Activated T-cell treated with anti-CD3 and anti-CD28 coated beads for 24 hours (primary cell): ENCODE measurements around the gene ZNF583.

ENCODE experiments used
- DNase-seq: peaks from one replicate; pipeline ENCODE4 v3.0.0-alpha.2; 2020; ENCODE audit warnings: low read depth

ZNF583 gene

DNA sequence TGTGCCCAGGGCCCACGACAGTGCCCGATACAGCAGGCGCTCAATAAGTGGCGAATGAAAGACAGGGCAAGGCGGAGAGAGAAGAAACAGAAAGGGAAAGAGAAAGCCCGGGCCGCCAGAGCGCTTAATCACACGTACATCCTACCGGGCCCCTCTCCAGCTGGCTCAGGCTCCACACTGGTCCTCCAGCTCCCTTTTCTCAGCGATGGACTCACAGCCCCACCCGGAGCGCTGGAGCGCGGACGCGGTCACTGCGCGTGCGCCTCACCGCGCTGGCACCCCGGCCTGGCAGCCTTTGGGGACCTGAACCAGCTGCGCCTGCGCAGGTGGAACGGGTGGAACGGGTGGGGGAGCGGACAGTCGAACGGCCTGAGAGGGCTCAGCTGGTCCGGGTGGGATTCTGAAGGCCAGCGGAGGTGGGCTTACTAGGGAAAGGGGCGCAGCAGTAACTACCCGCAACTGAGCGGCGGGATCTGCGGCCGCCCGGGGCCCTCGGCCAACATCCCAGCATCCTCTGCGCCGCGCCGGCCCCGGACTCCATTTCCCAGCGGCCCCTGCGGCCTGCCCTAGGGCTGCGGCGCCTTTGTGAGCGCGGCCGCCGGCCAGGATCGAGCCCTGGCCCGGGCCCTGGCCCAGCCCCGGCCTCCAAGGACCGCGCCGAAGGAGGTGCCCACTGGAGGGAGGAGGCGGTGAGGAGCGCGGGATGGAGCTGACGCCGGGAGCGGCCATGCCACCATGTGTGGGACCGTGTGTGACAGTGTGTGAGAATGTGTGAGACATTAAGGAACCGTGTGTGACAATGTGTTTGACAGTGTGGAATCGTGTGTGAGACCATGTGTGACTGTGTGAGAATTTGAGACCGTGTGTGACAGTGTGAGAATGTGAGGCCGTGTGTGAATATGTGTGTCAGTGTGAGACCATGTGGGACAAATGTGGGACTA lies at the start of gene ZNF583:
Gene ZNF583 (plus strand): TSS at position 569 of the 941 bp plus-strand sequence. CDS start 2,783 bp downstream, outside the sequence.
- peak; percentile 88 for DNase-seq

DNA sequence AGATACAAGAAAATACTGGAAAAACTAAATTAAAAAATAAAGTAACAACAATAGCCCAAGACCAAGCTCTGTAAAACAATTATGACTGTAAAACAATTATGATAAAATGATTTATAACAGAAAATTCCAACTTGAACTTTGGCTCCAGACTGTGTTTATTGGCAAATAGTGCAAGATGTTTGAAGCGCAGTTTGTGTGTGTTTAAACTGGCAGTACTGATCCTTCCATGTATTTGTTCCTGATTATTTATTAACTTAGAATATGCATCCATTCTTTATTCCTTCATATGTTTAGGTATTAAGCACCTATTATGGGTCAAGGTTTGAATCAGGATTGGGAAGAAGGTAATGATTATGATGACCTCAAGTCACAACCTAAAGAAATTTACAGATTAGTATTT lies 48.6 kb upstream of the ZNF583 start:
- DNase-seq, result no peak

DNA sequence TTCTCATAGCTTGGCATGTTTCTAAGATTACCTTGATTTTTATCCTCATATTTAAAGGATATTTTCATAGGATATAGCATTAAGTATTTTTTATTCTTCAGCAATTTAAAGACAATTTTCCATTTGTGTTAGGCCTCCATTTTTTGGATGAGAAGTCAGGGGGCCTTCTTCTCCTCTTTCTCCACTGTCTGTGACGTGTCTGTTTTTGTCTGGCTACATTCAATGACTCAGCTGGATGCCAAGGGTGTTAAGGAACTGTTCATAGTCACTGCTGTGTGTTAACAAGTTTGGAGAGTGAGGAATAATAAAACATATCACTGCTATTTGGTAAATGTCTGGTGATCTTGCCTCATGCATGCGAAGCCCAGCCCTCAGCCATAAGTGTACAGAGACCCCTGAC lies 47.2 kb upstream of the ZNF583 start:
- DNase-seq, result no peak

DNA sequence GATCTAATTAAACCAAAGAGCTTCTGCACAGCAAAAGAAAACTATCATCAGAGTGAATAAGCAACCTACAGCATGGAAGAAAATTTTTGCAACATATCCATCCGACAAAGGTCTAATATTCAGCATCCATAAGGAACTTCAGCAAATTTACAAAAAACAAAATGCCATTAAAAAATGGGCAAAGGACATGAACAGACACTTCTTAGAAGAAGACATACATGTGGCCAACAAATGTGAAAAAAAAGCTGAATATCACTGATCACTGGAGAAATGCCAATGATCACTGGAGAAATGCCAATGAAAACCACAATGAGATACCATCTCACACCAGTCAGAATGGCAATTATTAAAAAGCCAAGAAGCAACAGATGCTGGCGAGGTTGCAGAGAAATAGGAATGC lies 43.3 kb upstream of the ZNF583 start:
- DNase-seq, result no peak

DNA sequence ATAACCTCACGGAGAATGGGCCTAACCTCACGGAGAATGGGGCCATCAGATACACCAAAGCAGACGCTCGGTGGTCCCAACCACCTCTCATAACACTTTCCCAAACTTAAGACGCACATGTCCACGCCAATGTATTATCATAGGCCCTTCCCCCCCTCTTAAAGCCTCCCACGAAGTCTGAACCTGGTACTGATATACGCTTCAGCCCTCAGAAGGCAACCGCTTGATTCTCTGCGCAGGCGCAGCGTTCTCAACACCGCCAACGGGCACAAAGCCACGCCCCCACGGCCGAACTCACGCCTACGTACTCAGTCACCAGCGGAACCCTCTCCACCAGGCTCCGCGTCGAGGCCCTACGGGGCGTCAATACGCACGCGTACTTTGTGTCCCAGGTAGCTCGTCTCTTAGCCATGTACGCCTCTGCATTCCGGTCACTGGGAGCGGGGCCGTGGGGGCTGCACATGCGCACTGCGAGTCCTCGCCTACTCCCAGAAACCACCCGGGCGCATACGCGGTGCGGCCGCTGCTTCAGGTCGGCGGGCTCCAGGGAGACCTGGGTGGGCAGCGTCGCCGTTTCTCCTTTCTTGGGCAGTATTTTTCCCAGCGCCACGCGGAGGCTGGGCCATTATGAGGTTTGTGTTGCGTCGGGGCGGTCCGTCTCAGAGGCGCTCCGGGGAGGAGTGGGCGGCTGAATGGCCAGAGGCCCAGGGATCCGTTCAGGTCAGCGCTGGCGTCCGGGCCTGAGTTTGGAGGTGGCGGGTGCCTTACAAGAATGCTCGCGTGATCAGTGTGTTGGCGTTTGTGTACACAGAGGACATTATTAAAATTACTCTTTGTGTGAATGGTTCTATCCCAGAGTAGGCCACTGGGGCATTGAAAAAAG lies 36.1 kb upstream of the ZNF583 start:
- peak; percentile 75 for DNase-seq

DNA sequence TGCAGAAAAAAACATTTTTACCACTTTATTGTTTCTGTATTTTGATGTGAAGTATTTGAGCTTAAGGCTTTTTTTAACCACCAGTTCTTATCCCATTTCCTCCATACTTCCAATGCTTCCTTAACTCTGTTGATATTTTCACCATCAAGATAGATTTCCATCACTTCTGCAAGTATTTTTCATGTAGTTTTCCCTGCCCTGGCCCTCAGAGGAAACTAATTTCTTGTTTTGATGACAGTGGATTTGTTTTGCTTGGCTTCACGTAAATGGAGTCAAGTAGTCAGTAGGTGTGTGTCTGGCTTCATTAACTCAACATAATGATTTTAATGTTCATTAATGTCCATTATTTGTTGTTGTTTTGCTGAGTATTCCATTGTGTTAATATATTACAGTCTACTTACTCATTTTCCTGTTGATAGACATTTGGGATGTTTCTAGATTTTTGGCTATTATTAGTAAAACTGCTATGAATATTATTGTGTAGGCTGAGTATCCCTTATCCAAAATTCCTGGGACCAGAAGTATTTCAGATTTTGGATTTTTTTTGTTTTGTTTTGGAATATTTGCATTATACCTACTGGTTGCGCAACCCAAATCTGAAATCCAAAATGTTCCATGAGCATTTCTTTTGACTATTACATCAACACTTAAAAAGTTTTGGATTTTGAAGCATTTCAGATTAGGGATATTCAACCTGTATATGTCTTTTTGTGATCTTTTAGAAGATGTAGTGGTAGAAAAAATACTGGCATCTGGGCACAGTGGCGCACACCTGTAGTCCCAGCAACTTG lies 34.1 kb upstream of the ZNF583 start:
- DNase-seq, result no peak

DNA sequence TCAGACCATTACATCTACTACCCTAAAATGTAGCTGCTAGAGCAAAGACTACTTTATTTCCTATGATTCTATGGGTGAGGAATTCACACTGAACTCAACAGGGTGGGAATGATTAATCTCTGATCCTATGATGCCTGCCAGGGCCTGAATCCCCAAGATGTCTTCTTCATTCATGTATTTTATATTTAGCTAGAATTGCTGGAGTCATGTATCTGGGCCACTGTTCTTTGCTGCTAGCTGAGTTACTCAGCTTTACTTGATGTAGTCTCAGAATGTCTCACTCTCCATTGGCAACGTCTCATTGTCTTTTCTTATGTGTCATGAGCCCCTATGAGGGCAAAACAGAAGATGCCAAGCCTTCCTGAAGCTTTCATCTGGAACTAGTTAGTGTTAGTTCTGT lies 31.9 kb upstream of the ZNF583 start:
- no peak for DNase-seq

DNA sequence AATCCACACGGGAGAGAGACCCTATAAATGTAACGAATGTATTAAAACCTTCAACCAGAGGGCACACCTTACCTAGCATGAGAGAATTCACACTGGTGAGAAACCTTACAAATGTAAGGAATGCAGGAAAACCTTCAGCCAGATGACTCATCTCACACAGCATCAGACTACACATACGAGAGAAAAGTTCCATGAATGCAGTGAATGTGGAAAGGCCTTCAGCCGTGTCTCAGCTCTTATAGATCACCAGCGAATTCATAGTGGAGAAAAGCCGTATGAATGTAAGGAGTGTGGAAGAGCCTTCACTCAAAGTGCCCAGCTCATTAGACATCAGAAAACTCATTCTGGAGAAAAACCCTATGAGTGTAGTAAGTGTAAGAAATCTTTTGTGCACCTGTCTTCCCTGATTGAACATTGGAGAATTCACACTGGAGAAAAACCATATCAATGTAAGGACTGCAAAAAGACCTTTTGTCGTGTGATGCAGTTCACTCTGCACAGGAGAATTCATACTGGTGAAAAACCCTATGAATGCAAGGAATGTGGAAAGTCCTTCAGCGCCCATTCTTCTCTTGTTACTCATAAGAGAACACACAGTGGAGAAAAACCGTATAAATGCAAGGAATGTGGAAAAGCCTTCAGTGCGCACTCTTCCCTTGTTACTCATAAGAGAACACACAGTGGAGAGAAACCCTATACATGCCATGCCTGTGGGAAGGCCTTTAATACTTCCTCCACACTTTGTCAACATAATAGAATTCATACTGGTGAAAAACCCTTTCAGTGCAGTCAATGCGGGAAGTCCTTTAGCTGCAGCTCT lies 26.8 kb upstream of the ZNF583 start:
- DNase-seq, result no peak

DNA sequence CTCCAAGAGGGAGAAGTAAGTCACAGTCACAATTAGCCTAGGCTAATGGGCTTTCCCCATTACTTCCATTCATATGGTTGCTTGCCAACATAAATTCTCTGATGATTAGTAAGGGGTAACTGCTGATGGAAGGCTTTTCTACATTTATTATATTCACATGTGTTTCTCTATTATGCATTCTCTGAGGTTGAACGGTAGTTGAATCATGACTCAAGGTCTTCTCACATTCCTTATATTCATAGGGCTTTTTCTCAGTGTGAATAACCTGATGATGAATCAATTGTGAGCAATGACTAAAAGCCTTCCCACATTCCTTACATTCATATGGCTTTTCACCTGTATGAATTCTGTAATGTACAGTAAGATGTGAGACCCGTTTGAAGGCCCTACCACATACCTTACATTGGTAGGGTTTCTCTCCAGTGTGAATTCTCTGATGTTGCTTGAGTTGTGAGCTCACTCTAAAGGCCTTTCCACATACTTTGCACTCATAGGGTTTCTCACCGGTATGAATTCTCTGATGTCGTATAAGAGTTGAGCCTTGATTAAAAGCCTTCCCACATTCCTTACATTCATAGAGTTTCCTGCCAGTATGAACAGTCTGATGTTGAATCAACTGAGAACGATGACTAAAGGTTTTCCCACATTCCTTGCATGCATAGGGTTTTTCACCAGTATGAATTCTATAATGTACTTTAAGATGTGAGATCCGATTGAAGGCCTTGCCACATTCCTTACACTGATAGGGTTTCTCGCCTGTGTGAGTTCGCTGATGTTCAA lies 20.1 kb upstream of the ZNF583 start:
- no peak for DNase-seq

DNA sequence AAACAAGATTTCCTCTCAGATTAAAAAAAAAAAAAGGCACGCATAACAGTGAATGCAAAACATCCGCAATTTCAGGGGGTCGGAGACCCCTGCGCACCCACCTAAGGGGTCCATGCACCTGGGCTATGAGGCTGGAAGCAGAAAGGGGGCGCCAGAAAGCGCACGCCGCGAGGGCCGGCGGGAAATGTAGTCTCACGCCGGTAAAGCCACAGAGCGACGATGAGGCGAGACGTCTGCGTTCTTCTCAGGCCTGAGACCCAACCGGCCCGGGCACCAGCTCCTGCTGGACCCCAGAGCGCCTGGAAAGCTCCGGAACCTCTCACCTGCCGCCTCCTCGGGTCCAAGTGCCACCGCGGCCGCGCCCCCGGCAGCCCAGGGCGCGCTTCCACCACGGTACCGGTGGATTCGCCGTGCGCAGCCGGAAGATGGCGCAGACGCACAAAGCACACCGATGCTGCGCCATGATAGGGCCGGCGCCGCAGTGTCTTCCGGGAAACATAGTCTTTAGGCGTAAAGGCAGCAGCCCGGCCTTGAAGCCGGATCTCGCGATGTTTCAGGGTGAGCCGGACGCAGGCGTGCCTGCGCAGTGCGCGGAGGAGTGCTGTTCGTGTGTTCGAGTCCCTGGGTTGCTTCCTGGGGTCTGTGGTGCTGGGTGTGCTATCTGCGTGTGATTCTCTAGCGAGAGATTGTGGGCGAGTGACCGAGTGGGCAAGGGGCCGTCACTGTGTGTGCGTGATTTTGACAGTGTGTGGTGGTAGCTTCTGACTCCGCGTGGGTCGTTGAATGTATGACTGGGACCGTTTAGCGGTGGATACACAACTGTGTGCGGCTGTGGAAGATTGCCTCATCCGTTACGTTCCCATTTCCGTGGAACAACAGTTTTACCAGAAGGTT lies 10.8 kb upstream of the ZNF583 start, which contains the start of gene ZNF582:
Gene ZNF582 (minus strand): TSS at position 416 of the 894 bp plus-strand sequence. CDS start 1,782 bp downstream, outside the sequence.
- peak; percentile 87 for DNase-seq

DNA sequence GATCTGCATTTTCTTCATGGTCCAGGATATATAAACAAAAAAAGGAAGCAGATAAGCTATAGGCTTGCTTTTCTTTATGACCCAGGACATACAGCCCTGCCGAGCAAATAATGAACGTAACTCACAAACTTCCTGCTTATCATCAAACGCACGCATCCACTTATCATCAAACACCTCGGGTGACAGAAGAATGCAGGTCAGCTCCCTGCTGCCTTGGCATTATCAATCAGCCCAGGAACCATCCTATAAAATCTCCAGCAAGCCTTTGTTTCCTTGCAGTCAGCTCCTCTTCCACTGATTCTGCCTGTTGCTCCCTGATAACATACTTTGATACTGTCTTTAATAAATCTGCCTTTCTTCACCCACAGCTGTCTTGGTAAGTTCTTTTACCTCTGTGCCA lies 5.3 kb upstream of the ZNF583 start:
- no peak for DNase-seq

DNA sequence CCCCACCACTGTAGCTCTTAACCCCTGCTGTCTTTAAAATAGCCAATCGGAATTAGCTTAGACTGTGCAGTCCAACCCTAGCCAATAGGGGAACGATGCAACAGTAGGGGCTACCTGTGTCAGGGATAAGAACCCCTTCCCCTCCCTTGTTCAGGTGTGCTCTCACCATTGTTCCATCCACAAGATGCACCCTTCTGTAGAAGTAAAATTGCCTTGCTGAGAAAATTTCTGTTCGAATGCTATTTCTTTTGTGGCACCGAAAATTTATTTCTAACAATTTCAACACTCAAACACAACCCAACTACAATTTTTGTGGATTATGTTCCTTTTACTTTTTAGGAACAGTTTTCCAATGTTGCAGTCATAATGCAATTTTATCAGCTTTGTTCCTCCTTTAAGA lies 3.6 kb upstream of the ZNF583 start:
- DNase-seq, result no peak

DNA sequence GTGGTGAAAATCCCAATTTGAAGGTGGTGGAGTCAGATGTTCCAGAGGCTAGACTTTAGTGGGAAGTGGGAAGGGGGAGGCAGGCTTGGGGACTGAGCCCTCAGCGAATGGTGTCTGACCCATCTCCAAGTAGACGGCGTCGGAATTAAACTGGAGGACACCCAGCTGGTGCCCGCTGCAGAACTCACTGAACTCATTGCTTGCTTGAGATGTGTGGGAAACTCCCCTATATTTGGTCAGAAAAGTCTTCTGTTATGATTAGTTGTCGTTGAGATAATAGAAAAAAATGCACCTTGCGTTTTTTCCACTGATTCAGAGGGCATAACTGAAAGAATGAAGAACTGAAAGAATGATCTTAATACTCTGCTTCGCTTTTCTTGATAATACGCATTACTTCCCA lies 871 bp upstream of the ZNF583 start:
- no peak for DNase-seq

DNA sequence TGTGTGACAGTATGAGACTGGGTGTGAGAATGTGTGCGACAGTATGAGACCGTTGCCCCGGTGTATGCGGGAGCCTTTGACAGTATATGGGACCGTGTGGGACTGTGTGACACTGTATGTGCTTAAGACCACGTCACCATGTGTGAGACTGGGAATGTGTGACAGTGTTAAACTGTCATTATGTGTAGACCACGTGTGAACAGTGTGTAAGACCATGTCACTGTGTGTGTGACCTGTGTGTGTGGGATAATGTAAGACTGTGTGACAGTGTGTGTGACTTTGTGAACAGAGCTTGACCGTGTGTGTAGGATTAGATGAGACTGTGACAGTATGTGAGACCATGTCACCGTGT lies 549 bp downstream of the ZNF583 start:
- no peak for DNase-seq

DNA sequence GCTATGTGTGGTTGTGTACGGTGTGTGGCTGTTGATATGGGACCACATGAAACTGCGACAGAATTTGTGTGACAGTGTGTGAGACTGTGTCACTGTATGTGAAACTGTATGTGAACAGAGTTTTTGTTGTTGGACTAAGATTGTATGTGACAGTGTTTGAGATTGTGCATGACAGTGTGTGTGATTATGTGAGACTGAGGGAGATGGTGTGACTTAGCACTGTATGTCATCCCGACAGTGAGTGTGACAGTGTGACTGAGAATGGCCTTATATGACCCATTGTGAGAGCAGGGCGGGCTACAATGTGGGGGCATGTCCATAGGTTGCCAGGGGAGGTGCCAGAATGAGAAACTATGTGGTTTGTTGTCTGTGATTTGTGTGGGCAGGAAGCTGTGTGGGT lies 930 bp downstream of the ZNF583 start:
- DNase-seq, result no peak

DNA sequence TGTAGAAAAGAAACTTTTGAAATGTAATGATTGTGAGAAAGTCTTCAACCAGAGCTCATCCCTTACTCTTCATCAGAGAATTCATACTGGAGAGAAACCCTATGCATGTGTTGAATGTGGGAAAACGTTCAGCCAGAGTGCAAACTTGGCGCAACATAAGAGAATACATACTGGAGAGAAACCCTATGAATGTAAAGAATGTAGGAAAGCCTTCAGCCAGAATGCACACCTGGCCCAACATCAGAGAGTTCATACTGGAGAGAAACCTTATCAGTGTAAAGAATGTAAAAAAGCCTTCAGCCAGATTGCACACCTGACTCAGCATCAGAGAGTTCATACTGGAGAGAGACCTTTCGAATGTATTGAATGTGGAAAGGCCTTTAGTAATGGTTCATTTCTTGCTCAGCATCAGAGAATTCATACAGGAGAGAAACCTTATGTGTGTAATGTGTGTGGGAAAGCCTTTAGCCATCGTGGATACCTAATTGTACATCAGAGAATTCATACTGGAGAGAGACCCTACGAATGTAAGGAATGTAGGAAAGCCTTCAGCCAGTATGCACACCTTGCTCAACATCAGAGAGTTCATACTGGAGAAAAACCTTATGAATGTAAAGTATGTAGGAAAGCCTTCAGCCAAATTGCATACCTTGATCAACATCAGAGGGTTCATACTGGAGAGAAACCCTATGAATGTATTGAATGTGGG lies 19.3 kb downstream of the ZNF583 start:
- DNase-seq, result no peak

DNA sequence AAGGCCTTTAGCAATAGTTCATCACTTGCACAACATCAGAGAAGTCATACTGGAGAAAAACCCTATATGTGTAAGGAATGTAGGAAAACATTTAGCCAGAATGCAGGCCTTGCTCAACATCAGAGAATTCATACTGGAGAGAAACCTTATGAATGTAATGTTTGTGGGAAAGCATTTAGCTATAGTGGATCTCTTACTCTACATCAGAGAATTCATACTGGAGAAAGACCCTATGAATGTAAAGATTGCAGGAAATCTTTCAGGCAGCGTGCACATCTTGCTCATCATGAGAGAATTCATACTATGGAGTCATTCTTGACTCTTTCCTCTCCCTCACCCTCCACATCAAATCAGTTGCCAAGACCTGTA lies 19.8 kb downstream of the ZNF583 start:
- no peak for DNase-seq

DNA sequence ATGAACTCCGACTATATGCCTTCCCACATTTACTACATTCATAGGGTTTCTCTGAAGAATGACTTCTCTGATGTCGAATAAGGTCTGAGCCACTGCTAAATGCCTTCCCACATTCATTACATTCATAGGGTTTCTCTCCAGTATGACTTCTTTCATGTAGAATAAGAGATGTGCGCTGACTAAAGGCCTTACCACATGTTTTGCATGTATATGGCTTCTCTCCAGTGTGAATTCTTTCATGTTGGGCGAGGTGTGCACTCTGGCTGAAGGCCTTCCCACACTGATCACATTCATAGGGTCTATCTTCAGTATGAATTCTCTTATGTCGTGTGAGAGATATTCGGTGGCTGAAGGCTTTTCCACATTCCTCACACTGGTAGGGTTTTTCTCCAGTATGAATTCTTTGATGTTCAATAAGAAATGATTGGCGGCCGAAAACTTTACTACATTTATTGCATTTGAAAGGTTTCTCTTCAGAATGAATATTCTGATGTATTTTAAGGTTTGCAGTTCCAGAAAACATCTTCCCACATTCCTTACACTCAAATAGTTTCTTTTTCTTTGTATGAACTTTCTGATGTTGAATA lies 37.2 kb downstream of the ZNF583 start:
- no peak for DNase-seq
